Mesendoderm (in vitro differentiated cells): ENCODE results near the gene GBF1.

Experiments used
- DNase-seq: peaks from one replicate; pipeline ENCODE4 v3.0.0; 2013
- H2AK5ac ChIP-seq: 2 replicates; pipeline ENCODE4 v1.6.1; 2013; ENCODE audit warnings: low read length, inconsistent platforms
- H2BK120ac ChIP-seq: 2 replicates; pipeline ENCODE4 v1.6.1; 2013; ENCODE audit warnings: low read depth, mild to moderate bottlenecking, low read length, moderate library complexity, mixed read lengths
- H2BK15ac ChIP-seq: replicated peaks from 2 replicates; pipeline ENCODE4 v1.6.1; 2013; ENCODE audit warnings: low read depth, mild to moderate bottlenecking, moderate library complexity
- H2BK5ac ChIP-seq: 2 replicates; pipeline ENCODE4 v1.6.1; 2013; ENCODE audit warnings: low read length, inconsistent platforms
- H3K18ac ChIP-seq: 2 replicates; pipeline ENCODE4 v1.6.1; 2013; ENCODE audit warnings: mild to moderate bottlenecking, low read length, mixed read lengths
- H3K23ac ChIP-seq: one replicate; pipeline ENCODE4 v1.6.1; 2013; ENCODE audit warnings: low read length
- H3K27ac ChIP-seq: 2 replicates; pipeline ENCODE4 v1.5.1; 2013; ENCODE audit warnings: low read depth, mild to moderate bottlenecking, inconsistent platforms, low read length, moderate library complexity
- H3K27me3 ChIP-seq: 2 replicates; pipeline ENCODE4 v1.6.1; 2013; ENCODE audit warnings: low read length, control low read depth, mild to moderate bottlenecking, inconsistent platforms; ENCODE audit not compliant: insufficient read depth, poor library complexity
- H3K36me3 ChIP-seq: 2 replicates; pipeline ENCODE4 v1.6.1; 2013; ENCODE audit warnings: low read length, inconsistent platforms; ENCODE audit not compliant: control insufficient read depth, insufficient read depth
- H3K4ac ChIP-seq: one replicate; pipeline ENCODE4 v1.6.1; 2013; ENCODE audit warnings: low read depth, mild to moderate bottlenecking, low read length, moderate library complexity
- H3K4me1 ChIP-seq: 2 replicates; pipeline ENCODE4 v1.6.1; 2013; ENCODE audit warnings: low read depth, low read length, inconsistent platforms; ENCODE audit not compliant: control insufficient read depth
- H3K4me2 ChIP-seq: 2 replicates; pipeline ENCODE4 v1.6.1; 2013; ENCODE audit warnings: low read length
- H3K4me3 ChIP-seq: 2 replicates; pipeline ENCODE4 v1.5.1; 2013; ENCODE audit warnings: mild to moderate bottlenecking, low read length
- H3K56ac ChIP-seq: one replicate; pipeline ENCODE4 v1.6.1; 2013; ENCODE audit warnings: low read length
- H3K79me1 ChIP-seq: 2 replicates; pipeline ENCODE4 v1.6.1; 2013; ENCODE audit warnings: low read length, inconsistent platforms
- H3K79me2 ChIP-seq: 2 replicates; pipeline ENCODE4 v1.6.1; 2013; ENCODE audit warnings: mild to moderate bottlenecking, low read length; ENCODE audit not compliant: control insufficient read depth, insufficient read depth
- H3K9ac ChIP-seq: 2 replicates; pipeline ENCODE4 v1.6.1; 2013; ENCODE audit warnings: low read length, inconsistent platforms
- H4K5ac ChIP-seq: one replicate; pipeline ENCODE4 v1.6.1; 2013; ENCODE audit warnings: low read length
- H4K8ac ChIP-seq: one replicate; pipeline ENCODE4 v1.6.1; 2013; ENCODE audit warnings: low read depth, mild to moderate bottlenecking, control low read depth, low read length, moderate library complexity
- WGBS: extraction: QIAGEN DNeasy Blood & Tissue Kit; methylation state at CpG from one replicate; pipeline ENCODE4 v1.1.7; 2013; ENCODE audit warnings: low lambda C conversion rate, missing lambda C conversion rate; ENCODE audit not compliant: insufficient coverage; ENCODE audit errors: extremely low coverage; 5-methylcytosine and 5-hydroxymethylcytosine counted together

GBF1 gene

DNA sequence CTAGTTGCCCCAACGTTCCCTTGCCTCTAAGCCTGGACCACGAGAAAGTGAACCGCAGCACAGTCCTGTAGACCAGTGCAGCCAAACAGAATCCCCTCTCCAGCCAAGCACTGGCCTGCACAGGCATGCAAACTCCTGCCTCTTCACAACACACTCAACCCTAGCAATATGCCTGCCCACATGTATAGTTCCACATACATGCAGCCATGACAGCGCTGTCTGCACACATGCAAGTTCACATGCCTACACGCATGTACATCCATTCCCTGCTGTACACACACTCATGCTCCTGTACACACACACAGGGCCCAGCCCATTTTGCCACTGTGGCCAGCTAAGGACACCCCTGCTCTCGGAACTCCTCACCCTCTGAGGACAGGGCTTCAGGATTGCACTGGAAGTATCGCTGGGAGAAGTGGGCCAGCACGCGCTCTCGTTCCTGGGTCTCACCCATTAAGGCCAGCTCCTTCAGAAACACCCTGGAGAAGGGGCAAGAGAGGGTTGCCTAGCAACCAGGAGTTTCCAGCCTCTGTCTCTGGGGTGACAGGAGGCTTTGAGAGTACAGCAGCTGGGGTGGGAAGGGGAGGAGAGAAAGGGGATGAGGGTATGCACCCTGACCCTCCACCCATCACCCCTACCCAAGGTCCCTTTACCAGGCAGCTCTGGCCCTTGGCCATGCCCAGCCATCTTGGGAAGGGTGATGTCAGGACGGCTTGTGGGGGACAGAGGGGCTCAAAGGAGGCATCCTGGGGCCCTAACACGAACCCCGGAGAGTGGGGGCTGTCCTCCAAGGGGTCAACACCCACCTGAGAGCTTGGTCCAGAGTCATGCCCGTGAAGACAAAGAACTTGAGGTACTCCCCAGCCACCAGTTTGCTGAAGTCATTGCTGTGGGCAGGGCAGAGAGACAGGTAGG, 166.3 kb downstream of the GBF1 start:
- DNase-seq: no peak
- no peak overlapping the region for H3K18ac ChIP-seq
- H4K5ac ChIP-seq: no peak overlapping the region
- H3K27me3 ChIP-seq: peaks cover 32% of the 10 kb centered on the region
- no peak overlapping the region for H3K27ac ChIP-seq
- H4K8ac ChIP-seq: no peak overlapping the region
- no peak overlapping the region for H3K4me2 ChIP-seq
- no peak overlapping the region for H2BK120ac ChIP-seq
- H3K4ac ChIP-seq: no peak overlapping the region
- no peaks in the 10 kb centered on the region for H3K79me2 ChIP-seq
- H3K4me1 ChIP-seq: no peaks in the 10 kb centered on the region
- no peak overlapping the region for H2BK15ac ChIP-seq
- H3K36me3 ChIP-seq: no peaks in the 10 kb centered on the region
- H2BK5ac ChIP-seq: no peak overlapping the region
- no CpG with 5 or more reads among the region's 14 CpGs for WGBS
- no peak overlapping the region for H2AK5ac ChIP-seq
- H3K23ac ChIP-seq: peak overlapping the region; percentile 24
- no peak overlapping the region for H3K9ac ChIP-seq
- H3K56ac ChIP-seq: no peak overlapping the region
- H3K4me3 ChIP-seq: no peak overlapping the region
- no peaks in the 10 kb centered on the region for H3K79me1 ChIP-seq

DNA sequence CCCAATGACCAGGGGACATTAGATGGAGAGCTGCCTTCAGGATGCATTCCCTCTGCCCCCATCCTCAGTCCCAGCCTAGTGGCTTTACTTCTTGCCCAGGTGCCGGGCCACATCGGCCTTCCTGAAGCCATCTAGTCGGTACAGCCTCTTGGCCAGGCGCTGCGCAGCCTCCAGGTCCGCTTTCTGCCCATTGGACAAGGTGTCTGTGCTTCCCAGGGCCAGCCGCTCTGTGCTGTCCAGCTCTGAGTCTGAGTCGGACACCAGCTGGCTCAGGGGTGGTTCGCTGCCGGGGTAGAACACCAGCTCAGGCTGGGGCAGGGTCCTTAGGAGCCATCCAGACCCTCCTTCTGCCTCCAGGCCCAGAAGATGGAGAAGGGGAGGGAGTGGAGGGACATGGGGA, 167.0 kb downstream of the GBF1 start:
- H3K4me1 ChIP-seq: no peaks in the 10 kb centered on the region
- no peak overlapping the region for H3K27ac ChIP-seq
- no peak overlapping the region for H2AK5ac ChIP-seq
- no peak for DNase-seq
- no peak overlapping the region for H3K4me2 ChIP-seq
- H2BK15ac ChIP-seq: no peak overlapping the region
- no CpG with 5 or more reads among the region's 10 CpGs for WGBS
- peaks cover 32% of the 10 kb centered on the region for H3K27me3 ChIP-seq
- H4K5ac ChIP-seq: no peak overlapping the region
- H3K56ac ChIP-seq: no peak overlapping the region
- H2BK5ac ChIP-seq: no peak overlapping the region
- H3K4ac ChIP-seq: no peak overlapping the region
- no peaks in the 10 kb centered on the region for H3K79me2 ChIP-seq
- H3K36me3 ChIP-seq: no peaks in the 10 kb centered on the region
- no peak overlapping the region for H3K18ac ChIP-seq
- no peak overlapping the region for H3K23ac ChIP-seq
- H3K79me1 ChIP-seq: no peaks in the 10 kb centered on the region
- H2BK120ac ChIP-seq: no peak overlapping the region
- no peak overlapping the region for H4K8ac ChIP-seq
- H3K9ac ChIP-seq: no peak overlapping the region
- H3K4me3 ChIP-seq: no peak overlapping the region

DNA sequence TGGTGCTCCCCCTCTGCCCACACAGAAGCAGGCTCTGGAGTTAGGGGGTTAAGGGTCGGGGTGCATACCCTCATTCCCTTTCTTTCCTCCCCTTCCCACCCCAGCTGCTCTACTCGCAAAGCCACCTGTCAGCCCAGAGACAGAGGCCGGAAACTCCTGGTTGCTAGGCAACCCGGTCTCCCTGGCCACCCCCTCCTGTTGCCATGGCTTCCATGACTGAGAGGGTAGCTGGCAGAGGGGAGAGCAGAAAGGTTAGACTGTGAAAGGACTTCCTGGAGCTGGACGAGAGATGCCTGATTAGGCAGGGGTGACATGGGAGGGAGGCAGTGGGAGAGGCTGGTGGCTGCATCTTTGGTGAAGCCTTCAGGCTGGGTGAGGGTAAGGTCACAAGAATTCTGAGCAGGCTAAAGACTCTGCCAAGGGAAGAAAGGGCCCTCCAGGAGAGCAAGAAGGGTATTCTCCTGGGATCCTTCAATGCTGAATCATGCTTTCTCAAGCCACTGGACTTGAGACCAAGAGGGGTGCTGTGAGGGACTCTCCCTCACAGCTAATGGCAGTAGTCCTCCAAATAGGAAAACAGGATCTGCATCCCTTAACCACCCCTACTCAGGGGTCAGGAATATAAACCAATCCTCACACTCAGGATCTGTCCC, 167.8 kb downstream of the GBF1 start:
- Histone ChIP-seq H3K79me2 (no peaks in the 10 kb centered on the region), H3K4me3 (no peak overlapping the region), H3K4me2 (no peak overlapping the region), H3K79me1 (no peaks in the 10 kb centered on the region), H3K4ac (no peak overlapping the region), H3K9ac (no peak overlapping the region), H3K4me1 (no peaks in the 10 kb centered on the region), H4K5ac (no peak overlapping the region), H2BK5ac (no peak overlapping the region), H3K27me3 (peaks cover 25% of the 10 kb centered on the region), H3K23ac (no peak overlapping the region), H2BK15ac (no peak overlapping the region), H3K18ac (no peak overlapping the region), H2BK120ac (no peak overlapping the region), H4K8ac (no peak overlapping the region), H3K56ac (no peak overlapping the region), H3K36me3 (no peaks in the 10 kb centered on the region), H2AK5ac (no peak overlapping the region), H3K27ac (no peak overlapping the region)
- whole genome bisulfite sequencing: no CpG with 5 or more reads among the region's 5 CpGs
- DNase-seq: peak; percentile 67

DNA sequence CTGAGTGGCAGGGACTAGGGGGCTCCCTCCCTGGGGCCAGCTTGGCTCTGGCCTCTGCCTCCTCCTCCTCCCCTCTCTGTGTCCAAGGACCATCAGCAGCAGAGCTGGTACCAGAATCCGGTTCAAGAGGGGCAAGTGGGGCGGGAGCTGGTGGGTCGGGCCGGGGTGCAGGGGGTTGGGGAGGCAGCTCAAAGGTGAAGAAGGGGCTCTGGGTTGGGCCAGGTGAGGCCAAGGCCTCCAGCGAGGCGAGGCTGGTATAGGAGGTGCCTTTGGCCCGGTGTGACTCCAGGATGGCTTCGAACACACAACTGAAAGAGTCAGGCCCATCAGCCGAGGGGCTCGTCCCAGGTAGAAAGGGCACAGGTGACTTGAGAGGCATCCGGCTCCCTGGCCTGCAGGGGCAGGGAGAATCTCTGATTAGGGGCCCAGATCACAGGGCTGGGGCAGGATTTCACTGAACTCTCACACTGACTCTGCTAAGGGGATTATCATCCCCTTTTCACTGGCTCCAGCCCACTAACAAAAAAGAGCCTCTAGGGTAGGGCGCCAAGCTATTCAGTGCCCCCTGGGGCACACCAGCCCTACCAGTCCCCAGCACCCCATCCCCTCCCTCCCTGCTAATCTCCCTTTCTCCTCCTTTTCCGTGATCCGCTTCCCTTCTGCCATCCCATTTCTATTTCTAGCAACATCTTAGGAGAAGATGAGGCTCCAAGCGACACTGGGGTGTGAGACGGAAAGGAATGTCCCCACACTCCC, 168.7 kb downstream of the GBF1 start:
- peaks cover 19% of the 10 kb centered on the region for H3K27me3 ChIP-seq

DNA sequence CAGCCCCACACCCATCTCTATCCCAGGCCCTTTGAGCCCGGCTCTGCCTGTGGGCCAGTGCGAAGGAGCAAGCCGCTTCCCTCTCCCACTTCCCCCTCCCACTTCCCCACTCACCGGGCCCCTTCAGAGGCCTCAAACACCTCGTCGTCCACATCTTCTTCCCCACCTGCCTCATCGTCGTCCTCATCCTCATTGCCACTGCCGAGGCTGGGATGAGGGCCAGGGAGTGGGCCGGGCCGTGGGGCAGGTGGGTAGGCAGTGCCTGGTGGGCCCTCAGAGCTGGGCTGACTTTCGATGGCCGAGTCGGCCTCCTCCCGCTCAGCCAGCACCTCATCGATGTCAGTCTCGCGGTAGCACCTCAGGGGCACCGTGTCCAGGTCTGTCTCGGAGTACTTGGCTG, 169.4 kb downstream of the GBF1 start:
- Histone ChIP-seq H3K18ac (no peak overlapping the region), H3K4me1 (peaks cover 1% of the 10 kb centered on the region), H3K56ac (no peak overlapping the region), H3K9ac (no peak overlapping the region), H3K36me3 (no peaks in the 10 kb centered on the region), H2BK120ac (no peak overlapping the region), H4K5ac (no peak overlapping the region), H3K27ac (no peak overlapping the region), H3K4me3 (no peak overlapping the region), H2BK15ac (no peak overlapping the region), H3K27me3 (peaks cover 13% of the 10 kb centered on the region), H4K8ac (no peak overlapping the region), H2BK5ac (no peak overlapping the region), H3K23ac (no peak overlapping the region), H3K79me1 (no peaks in the 10 kb centered on the region), H2AK5ac (no peak overlapping the region), H3K79me2 (no peaks in the 10 kb centered on the region), H3K4ac (no peak overlapping the region), H3K4me2 (no peak overlapping the region)
- DNase-seq: no peak
- WGBS: no CpG with 5 or more reads among the region's 20 CpGs

More for the DNA sequence above, 168.7 kb downstream of the GBF1 start:
- Histone ChIP-seq H2AK5ac (no peak overlapping the region), H3K4ac (no peak overlapping the region), H2BK5ac (no peak overlapping the region), H3K79me2 (no peaks in the 10 kb centered on the region), H2BK120ac (no peak overlapping the region), H3K4me2 (no peak overlapping the region), H3K4me1 (peaks cover 1% of the 10 kb centered on the region), H3K9ac (no peak overlapping the region), H3K18ac (no peak overlapping the region), H3K79me1 (no peaks in the 10 kb centered on the region), H2BK15ac (no peak overlapping the region), H4K5ac (no peak overlapping the region), H3K27ac (no peak overlapping the region), H3K23ac (no peak overlapping the region), H3K36me3 (no peaks in the 10 kb centered on the region), H3K4me3 (no peak overlapping the region), H3K56ac (no peak overlapping the region), H4K8ac (no peak overlapping the region)
- no CpG with 5 or more reads among the region's 16 CpGs for WGBS
- no peak for DNase-seq
